WTC11 (cell line): ENCODE results near the gene COMMD9.
A peak's percentile ranks its signal among the peaks of the same experiment; 100 is the strongest.

Source experiments
- ZNF232 ChIP-seq: sonication (generic); formaldehyde crosslinking; IDR thresholded peaks from 2 replicates; pipeline ENCODE4 v1.8.0; 2022; ENCODE audit warnings: mild to moderate bottlenecking, missing genetic modification reagents
- TF ChIP-seq, protein P1 (sequence below): fragments of 200-600 bp; IDR thresholded peaks from 2 replicates; pipeline ENCODE4 v1.8.0; 2022; ENCODE audit warnings: antibody characterized with exemption

DNA sequence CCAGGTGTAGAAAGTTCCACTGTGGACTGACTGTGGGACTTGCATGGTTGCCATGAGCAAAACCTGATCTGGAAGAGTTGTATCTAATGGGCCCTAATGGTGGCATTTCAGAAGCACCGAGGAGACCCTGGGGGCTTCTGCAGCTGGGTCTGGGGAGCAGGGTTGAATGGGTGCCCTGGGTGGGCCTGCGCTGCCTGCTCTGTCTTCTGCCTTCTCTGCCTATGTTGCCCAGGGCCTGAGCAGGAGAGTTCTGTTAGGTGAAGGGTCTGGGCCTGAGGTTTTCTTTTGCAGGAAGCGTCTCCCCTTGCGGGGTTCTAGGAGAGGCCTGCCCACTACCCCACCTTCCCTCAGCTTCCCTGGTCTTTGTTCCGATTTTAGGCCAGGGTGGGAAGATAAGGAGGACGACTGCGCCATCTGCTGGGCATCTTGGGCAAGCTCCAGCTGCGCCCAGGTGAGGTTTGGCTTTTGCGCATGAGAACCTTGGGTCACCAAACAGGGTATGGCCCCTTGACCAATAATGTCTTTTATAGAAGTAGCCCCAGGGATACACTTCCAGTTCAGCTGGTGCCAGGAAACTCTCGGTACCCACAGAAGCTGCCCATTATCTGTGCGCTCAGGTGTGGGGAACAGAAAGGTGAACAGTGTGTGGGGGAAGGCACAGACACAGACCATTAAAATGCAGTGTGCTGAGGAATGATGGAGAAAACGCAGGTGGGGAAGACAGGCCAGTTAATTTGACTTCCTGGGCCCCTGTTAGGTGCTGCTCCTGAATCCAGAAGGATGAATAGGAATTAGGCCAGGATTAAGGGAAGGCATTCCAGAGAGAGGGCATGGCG, 23.2 kb downstream of the COMMD9 start:
- no peak for TF ChIP-seq ZNF232 (CRISPR knock-in tag)
- TF ChIP-seq, protein P1, sequence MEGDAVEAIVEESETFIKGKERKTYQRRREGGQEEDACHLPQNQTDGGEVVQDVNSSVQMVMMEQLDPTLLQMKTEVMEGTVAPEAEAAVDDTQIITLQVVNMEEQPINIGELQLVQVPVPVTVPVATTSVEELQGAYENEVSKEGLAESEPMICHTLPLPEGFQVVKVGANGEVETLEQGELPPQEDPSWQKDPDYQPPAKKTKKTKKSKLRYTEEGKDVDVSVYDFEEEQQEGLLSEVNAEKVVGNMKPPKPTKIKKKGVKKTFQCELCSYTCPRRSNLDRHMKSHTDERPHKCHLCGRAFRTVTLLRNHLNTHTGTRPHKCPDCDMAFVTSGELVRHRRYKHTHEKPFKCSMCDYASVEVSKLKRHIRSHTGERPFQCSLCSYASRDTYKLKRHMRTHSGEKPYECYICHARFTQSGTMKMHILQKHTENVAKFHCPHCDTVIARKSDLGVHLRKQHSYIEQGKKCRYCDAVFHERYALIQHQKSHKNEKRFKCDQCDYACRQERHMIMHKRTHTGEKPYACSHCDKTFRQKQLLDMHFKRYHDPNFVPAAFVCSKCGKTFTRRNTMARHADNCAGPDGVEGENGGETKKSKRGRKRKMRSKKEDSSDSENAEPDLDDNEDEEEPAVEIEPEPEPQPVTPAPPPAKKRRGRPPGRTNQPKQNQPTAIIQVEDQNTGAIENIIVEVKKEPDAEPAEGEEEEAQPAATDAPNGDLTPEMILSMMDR, result peak; percentile 82
